DND-41 (cell line): ENCODE measurements around the gene TEX38.
"Not testable (repeated sequence)": the region's sequence is repeated elsewhere in the genome, so short reads cannot be mapped to it uniquely, and the experiment has no call there.

Experiments used
- ATAC-seq: fragments of 200-7000 bp; cut with Tn5 transposase; 3 replicates; pipeline ENCODE4 v1.9.1; 2021; ENCODE audit warnings: low read depth; ENCODE audit not compliant: insufficient read depth
- DNase-seq: peaks from one replicate; pipeline ENCODE4 v3.0.0-alpha.2; 2020
- H2AFZ ChIP-seq: 2 replicates; pipeline ENCODE4 v1.6.0; 2012; ENCODE audit warnings: low read depth, low read length
- H3K27ac ChIP-seq: 2 replicates; pipeline ENCODE4 v1.5.1; 2012; ENCODE audit warnings: low read length, inconsistent platforms
- H3K27me3 ChIP-seq: fragments of 200-600 bp; sonication (generic); 2 replicates; pipeline ENCODE4 v1.6.0; 2012; ENCODE audit warnings: low read length, mild to moderate bottlenecking, inconsistent platforms; ENCODE audit not compliant: insufficient read depth, poor library complexity
- H3K36me3 ChIP-seq: 2 replicates; pipeline ENCODE4 v1.5.1; 2012; ENCODE audit warnings: low read length, inconsistent platforms; ENCODE audit not compliant: insufficient read depth
- H3K4me1 ChIP-seq: 2 replicates; pipeline ENCODE4 v1.5.1; 2012; ENCODE audit warnings: mild to moderate bottlenecking, low read length; ENCODE audit not compliant: insufficient read depth
- H3K4me2 ChIP-seq: 2 replicates; pipeline ENCODE4 v1.6.0; 2012; ENCODE audit warnings: mild to moderate bottlenecking, moderate library complexity, low read length, inconsistent platforms; ENCODE audit not compliant: insufficient read depth
- H3K4me3 ChIP-seq, 2 experiments: fragments of 200-600 bp in 1 of 2; shearing (Covaris generic) in 1 of 2; 2 replicates each; pipeline ENCODE4 v1.5.1; 2012 to 2016; ENCODE audit warnings: inconsistent platforms in 2 of 2, low read length in 2 of 2, mild to moderate bottlenecking in 2 of 2, low read depth in 1 of 2, moderate library complexity in 1 of 2
- H3K79me2 ChIP-seq: 2 replicates; pipeline ENCODE4 v1.6.0; 2012; ENCODE audit warnings: low read length, inconsistent platforms; ENCODE audit not compliant: insufficient read depth
- H3K9ac ChIP-seq: 2 replicates; pipeline ENCODE4 v1.6.0; 2012; ENCODE audit warnings: low read depth, mild to moderate bottlenecking, inconsistent platforms, low read length, moderate library complexity
- H3K9me3 ChIP-seq: 2 replicates; pipeline ENCODE4 v1.5.1; 2012; ENCODE audit warnings: low read length, moderate library complexity, mild to moderate bottlenecking, inconsistent platforms; ENCODE audit not compliant: insufficient read depth, severe bottlenecking
- H4K20me1 ChIP-seq: 2 replicates; pipeline ENCODE4 v1.6.0; 2012; ENCODE audit warnings: low read length; ENCODE audit not compliant: insufficient read depth
- CTCF ChIP-seq: IDR thresholded peaks from 2 replicates; pipeline ENCODE4 v1.5.1; 2012; ENCODE audit warnings: borderline replicate concordance, low read length, moderate library complexity, mild to moderate bottlenecking; ENCODE audit not compliant: poor library complexity, severe bottlenecking; ENCODE audit errors: extremely low read depth
- EZH2 ChIP-seq: IDR thresholded peaks from 3 replicates; pipeline ENCODE4 v1.6.1; 2012; ENCODE audit warnings: borderline replicate concordance, low read depth, mild to moderate bottlenecking, moderate library complexity, low read length, inconsistent platforms; ENCODE audit not compliant: severe bottlenecking

TEX38 gene

GRCh38 chr1:46718727-46719622, 47.3 kb downstream of the TEX38 start, which contains the start of gene EFCAB14:
EFCAB14 (minus strand) TSS chr1:46719114; CDS start chr1:46718087, 1,027 bp downstream.
- DNase-seq (peak; percentile 96), ATAC-seq (peak; percentile 95)
- Histone ChIP-seq H3K4me2 (peak within 1 kb of the TSS; percentile 85), H3K36me3 (peaks cover 30% of the 10 kb centered on the region), H3K79me2 (peaks cover 28% of the 10 kb centered on the region), H2AFZ (peak within 1 kb of the TSS; percentile 87), H3K27ac (peak within 1 kb of the TSS; percentile 69), H4K20me1 (peaks cover 6% of the 10 kb centered on the region; the same call in 1 of the 2 replicates), H3K9ac (peak within 1 kb of the TSS; percentile 90), H3K4me3 (peak within 1 kb of the TSS; percentile 74 to 93), H3K4me1 (peaks cover 32% of the 10 kb centered on the region), H3K9me3 (no peaks in the 10 kb centered on the region), H3K27me3 (no peaks in the 10 kb centered on the region)
- TF ChIP-seq EZH2 (no peak), CTCF (no peak)

GRCh38 chr1:46719689-46720088, 48.0 kb downstream of the TEX38 start:
- peak overlapping the region; percentile 87 for H2AFZ ChIP-seq
- H3K9ac ChIP-seq: peak overlapping the region; percentile 90
- peak overlapping the region; percentile 74 to 93; a peak in 3 of 4 replicates for H3K4me3 ChIP-seq

DNA sequence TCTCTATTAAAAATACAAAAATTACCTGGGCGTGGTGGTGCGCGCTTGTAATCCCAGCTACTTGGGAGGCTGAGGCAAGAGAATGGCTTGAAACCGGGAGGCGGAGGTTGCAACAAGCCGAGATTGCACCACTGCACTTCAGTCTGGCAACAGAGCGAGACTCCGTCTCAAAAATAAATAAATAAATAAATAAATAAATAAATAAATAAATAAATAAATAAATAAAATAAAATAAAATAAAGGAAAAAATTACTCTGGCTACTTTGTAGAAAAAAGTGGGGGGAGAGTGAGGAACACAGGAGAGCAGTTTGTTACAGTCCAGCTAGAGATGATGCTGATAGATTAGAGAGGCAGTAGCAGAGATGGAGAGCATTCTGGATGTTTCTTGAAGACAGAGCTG, 48.7 kb downstream of the TEX38 start:
- ATAC-seq: not testable (repeated sequence)

More at GRCh38 chr1:46719689-46720088, 48.0 kb downstream of the TEX38 start:
- Histone ChIP-seq H3K9me3 (no peaks in the 10 kb centered on the region), H4K20me1 (peaks cover 6% of the 10 kb centered on the region; the same call in 1 of the 2 replicates), H3K36me3 (peaks cover 23% of the 10 kb centered on the region), H3K4me2 (peak overlapping the region; percentile 85), H3K27ac (no peak overlapping the region), H3K4me1 (peaks cover 32% of the 10 kb centered on the region), H3K79me2 (peaks cover 27% of the 10 kb centered on the region), H3K27me3 (no peaks in the 10 kb centered on the region)
- DNase-seq (no peak), ATAC-seq (no peak)
- TF ChIP-seq EZH2: no peak
- no peak for TF ChIP-seq CTCF

GRCh38 chr1:46721204-46721603, 49.5 kb downstream of the TEX38 start:
- DNase-seq: no peak

More for the DNA sequence above, 48.7 kb downstream of the TEX38 start:
- not testable (repeated sequence) for H3K4me3 ChIP-seq, H3K9me3 ChIP-seq, DNase-seq, H2AFZ ChIP-seq, H3K27me3 ChIP-seq, H3K27ac ChIP-seq, H3K9ac ChIP-seq, H4K20me1 ChIP-seq, H3K4me2 ChIP-seq
- Histone ChIP-seq H3K79me2 (peaks cover 27% of the 10 kb centered on the region), H3K4me1 (peaks cover 32% of the 10 kb centered on the region), H3K36me3 (peaks cover 18% of the 10 kb centered on the region)

More at GRCh38 chr1:46721204-46721603, 49.5 kb downstream of the TEX38 start:
- Histone ChIP-seq H4K20me1 (peaks cover 5% of the 10 kb centered on the region; the same call in 1 of the 2 replicates), H3K79me2 (peaks cover 27% of the 10 kb centered on the region), H3K9me3 (no peaks in the 10 kb centered on the region), H3K27me3 (no peaks in the 10 kb centered on the region), H2AFZ (no peak overlapping the region), H3K9ac (no peak overlapping the region), H3K36me3 (peaks cover 10% of the 10 kb centered on the region), H3K27ac (no peak overlapping the region), H3K4me3 (no peak overlapping the region), H3K4me1 (peaks cover 30% of the 10 kb centered on the region), H3K4me2 (no peak overlapping the region)
- ATAC-seq: no peak
- TF ChIP-seq EZH2 (no peak), CTCF (no peak)
